SH-SY5Y (cell line): ENCODE data around the gene SND1.

Experiments
- GATA2 ChIP-seq: IDR thresholded peaks from 2 replicates; pipeline ENCODE4 v1.6.1; 2011; ENCODE audit warnings: mild to moderate bottlenecking, low read depth, low read length
- GATA3 ChIP-seq: IDR thresholded peaks from 2 replicates; pipeline ENCODE4 v1.6.1; 2011; ENCODE audit warnings: low read depth, mild to moderate bottlenecking, low read length, moderate library complexity

The SND1 gene

DNA sequence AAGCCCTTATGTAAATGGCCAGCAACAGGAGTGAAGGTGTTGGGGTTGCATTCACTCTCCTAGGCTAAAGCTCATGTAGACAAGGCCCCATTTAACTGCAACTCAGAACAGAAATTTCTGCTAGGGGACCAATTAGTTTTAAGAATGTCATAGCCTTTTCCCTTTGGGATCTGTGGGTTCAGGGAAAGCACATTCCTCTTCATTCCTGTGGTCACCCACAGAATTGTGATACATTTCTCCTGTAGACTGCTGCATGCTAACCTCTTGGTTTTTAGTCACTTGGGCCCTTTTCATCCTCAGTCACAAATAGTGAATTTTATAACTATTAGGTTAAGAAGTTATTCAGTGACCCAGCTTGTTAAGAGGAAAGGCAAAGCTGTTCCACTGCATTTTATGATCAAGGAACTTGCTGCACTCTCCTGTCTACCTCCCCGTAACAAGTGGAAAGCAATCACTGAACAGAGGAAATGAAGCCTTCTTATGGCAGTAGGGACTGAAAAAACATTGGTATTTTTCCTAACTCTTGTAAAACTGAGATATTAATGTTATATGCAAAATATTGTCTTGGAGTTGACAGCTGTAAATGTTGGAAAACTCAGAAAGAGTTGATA, 124.9 kb downstream of the SND1 start:
- TF ChIP-seq GATA2, result no peak
- no peak for TF ChIP-seq GATA3

DNA sequence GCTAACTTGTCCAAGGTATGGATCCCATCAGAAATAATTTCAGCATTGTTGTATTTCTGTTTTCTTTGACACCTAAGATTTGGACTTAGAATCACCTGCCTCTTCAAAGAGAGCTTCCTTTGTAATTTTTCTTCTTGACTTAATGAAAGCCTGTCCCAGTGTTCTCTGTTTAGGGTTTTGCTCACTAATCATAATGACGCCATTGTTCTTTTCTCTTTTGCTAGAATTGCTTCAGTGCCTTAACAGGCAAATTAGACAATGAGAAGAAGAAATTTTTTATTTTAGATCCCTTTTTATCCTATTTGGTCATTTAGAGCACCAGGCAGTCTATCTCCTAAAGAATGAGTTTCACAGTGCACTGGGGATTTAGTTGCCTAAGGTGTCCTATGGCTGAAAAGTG, 128.5 kb downstream of the SND1 start:
- TF ChIP-seq GATA3 (no peak), GATA2 (no peak)

DNA sequence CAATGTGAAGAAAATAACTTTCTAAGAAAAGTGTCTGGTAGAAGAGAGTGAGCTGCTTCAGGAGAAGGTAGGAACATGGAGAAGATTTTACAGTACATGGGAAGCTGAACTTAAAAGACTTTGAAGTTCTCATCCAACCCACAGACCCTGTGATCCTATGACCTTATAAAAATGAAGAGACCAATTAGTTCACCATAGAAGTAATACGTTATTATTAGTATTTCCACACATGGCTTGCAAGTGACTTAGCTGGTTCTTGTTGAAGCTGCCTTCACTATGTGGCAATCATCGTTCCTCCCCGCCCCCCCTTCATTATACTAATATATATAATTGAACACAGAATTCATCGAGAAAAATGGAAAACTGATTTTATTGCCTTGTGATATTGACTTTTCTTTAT, 129.1 kb downstream of the SND1 start:
- TF ChIP-seq GATA3 (no peak), GATA2 (no peak)

DNA sequence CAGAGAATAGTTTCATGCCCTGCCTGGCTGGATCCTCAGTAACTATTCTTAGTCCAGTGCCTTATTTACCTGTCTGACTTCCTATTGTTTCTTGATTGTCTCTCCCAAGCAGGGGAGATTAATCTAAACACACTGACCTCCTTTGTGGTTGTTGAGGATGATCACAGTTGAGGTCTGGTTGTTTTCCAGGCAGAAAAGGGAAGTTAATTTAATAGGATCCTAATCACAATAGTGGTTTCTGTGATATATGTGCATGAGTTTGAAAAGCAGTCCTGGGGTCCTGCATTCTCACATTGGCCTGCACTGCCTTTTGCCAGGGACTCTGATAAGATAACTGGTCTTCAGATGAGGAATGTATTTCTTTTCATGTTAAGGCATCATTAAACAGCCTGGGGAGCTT, 130.1 kb downstream of the SND1 start:
- TF ChIP-seq GATA3 (peak; percentile 71; the same call in 1 of the 2 replicates), GATA2 (peak; percentile 89)

DNA sequence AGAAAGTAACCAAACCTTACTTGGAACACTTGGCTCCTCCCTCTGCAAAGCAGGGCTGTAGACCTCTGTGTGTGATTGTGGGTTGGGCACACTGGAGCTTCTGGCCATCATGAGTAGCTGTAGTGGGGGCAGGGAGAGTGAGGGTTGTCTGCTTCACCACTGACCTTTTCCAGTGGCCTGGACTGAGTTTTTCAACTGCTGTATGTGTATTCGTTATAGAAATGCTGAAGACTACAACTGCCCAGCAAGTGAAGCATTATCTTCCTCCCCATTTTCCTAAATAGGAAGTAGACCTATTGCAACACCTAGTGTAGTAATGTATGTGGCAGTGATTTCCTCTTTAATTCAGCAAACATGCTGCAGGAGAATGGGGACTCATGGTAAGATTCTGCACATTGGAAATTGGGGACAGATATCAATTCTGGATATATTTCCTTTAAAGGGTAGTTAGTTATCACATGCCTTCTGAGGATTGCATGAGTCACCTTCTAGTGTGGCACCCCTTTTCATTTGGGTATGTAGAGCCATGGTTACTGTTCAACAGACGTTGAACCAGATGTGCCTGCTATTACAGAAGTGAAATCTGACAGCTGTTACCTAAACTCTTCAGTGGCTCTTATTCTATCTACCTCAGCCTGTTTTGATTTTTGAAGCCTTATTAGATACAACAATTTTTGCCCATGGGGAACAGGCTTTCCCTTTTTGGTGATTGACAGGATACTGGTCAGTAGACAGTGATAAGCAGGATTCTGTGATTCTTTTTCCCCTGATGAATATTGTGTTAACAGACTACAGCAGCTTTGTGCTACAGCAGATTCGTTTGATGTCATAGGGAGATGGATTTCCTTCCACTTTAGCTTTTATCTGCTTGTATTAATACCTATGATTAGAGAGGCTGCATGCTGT, 130.9 kb downstream of the SND1 start:
- no peak for TF ChIP-seq GATA3
- TF ChIP-seq GATA2, result no peak

DNA sequence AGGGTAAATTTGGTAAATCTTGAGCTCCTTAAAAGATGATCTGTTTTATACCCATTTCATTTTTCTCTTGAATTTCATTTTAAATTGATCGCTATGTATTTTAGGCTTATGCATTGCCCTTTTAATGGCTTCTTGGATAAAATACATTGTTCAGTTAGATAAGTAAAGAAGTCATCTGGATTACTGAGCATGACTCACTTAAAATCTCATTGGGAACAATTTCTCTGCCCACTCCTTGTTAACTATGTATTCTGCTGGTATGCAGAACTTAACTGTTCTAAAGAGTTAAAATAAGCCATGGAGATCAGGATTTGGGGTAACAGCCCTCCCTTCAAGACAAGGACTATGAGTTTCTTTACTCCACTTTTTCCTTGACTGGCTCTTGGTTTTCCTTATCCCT, 134.2 kb downstream of the SND1 start:
- TF ChIP-seq GATA3, result no peak
- no peak for TF ChIP-seq GATA2

DNA sequence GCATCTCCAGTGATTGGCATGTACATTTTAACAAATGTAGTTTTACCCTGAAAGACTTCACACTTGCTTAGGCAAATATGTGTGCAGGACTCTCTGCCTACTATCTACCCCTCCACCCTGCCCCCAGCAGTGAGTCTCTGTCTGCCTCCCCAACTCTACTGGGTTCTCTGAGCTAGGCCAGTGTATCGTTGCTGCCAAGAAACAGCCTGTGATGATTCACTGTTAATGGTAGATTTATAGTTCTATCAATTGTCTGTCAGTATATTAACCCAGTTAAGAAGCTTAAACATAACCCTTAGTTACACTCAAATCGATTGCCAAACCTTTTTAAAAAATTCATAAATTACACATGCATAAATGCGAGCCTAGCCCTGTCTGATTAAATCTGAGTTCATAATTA, 137.0 kb downstream of the SND1 start:
- TF ChIP-seq GATA2, result no peak

DNA sequence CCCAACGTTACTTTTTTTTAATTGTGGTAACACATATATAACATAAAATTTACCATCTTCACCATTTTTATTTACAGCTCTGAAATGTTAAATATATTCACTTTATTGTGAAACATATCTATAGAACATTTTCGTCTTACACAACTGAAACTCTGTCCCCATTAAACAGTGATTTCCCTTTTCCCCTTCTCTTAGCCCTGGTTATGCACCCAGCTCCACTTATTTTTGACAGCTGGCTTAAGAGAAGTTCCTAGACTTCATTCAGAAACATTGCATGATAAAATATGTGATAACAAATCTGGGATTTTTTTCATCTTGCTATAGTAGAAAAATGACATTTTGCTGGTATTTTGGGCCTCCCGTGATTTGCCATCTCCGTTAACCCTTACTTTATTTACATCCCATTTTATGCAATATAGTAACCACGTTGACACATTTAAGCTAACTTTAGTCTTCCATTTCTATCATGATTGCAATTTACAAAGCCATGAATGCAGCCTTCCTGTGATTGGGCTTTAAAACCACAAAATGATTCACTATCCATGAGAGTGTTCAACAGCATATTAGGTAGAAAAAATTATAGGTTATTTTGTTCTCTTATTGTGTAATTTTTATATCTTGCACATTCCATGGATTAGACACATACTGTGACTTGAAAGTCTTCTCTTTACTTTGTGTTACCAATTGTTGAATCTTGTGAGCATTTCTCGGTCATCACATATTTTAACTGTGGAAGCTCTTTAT, 139.6 kb downstream of the SND1 start:
- TF ChIP-seq GATA3, result no peak
- no peak for TF ChIP-seq GATA2

DNA sequence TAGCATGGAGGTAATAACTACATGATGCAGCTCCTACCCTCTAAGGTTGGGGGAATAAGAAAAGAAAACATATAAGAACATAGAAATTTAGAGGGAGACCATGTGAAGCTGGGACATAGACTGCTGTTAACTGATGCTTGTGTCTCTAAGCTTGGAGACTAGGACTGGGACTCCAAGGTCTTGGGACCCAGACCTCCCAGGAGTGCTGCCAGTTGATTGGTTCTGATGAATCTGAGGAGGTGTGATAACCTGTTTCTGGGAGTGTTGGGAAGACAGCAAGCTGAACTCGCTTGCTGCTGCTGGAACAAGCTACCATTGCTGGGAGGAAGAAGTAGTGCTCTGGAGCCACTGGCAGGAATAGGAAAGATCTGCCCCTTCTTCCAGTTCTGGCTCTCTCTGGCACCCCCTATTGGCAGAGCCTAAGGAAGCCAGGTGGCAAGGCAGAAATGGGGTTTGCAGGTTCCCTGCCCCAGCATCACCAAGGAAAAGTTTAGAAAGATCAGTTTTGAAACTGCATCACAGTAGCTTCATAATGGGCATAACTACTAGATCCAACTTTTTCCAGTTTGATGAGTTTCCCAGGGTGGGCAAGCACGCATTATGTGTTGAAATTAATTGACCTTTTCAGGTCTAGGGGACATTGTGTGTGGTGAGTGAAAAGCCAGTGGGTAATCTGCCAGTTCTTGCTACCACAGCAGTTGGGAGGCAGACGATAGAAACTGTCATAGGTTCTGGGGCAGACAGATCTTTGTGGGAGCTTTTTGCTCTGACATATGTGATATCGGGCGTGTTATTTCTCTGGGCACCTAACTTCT, 140.7 kb downstream of the SND1 start:
- TF ChIP-seq GATA2, result no peak
- TF ChIP-seq GATA3, result no peak

DNA sequence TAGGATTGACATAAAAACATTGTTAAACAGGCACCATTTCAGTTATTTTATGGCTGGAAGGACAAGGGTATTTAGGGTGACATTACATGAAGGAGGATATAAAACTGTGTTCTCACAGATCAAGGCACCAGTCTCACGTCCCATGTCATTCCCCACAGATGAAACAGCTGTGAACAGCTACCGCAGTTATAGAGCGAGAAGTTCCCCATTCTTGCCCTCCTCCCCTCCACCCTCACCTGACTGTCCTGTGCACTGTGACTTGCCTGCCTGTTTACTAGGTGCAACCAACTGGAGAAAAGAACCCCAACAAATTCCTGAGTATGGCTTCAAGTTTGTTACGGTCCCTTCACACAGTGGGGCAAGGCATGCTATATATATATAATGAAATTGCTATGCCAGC, 141.6 kb downstream of the SND1 start:
- TF ChIP-seq GATA3 (no peak), GATA2 (no peak)

DNA sequence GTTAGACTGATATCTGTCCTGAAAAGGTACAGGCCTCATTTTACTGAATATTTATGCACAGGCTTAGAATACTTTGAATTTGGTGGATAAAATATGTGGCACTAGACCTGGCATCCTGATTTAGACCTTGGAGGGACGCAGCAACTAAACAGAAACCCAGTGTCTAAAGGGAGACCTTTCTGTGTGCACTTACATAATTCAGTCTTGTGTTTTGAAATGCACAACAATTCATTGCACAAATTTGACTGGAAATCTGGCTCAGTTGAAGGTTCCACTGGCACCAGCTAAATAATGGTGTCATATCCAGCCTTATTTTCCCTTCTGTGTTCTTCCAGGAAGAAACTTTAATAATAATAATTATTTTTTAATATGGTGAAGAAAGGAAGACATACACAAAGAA, 142.1 kb downstream of the SND1 start:
- no peak for TF ChIP-seq GATA3
- TF ChIP-seq GATA2, result no peak

DNA sequence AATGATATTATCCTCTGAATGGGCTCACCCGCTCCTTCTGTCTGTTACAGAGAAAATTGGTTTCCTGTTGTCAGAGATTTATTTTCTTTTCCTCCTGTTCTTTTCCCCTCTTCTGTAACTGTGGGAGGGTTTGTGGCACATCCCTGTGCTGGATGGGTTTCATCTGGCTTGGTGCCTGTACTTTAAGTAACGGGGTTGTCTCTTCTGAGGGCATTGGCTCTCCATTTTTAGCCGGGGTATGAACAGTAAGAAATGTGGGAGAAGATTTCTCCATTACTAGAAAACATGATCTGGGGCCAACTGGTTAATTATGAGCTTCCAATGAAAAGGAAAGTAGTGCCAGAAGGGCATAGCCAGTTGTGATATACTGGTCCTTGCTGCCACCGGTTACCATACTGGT, 142.6 kb downstream of the SND1 start:
- TF ChIP-seq GATA3, result no peak
- no peak for TF ChIP-seq GATA2

DNA sequence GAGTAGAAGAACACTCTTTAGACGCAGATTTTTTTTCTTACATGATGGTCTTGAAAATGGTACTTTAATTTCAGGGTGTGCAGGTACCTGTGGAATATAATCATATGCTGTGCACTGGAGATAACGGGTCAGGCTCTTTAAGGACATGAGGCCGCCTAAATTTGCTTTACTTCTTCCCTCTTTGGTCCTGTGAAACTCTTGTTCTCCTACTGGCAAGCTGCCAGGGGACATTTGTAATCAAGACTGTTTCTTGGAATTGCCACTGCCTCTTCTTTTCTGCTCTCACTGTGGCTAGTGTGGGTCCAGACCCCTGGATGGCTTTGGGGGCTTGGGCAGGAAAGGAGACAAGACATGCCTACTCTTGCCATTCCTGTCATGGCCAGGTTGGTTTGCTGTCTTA, 146.0 kb downstream of the SND1 start:
- no peak for TF ChIP-seq GATA3
- no peak for TF ChIP-seq GATA2
